IMR-90 (cell line): ENCODE measurements around the gene OR10G7. TPM values are rescaled to one million over a fixed set of nuclear protein-coding genes. Genes with fewer than 3 reads are reported as not detected.

Experiments
- ATAC-seq: fragments of 200-7000 bp; cut with Tn5 transposase; 2 replicates; pipeline ENCODE4 v1.9.1; 2020; ENCODE audit warnings: low read depth, mild to moderate bottlenecking, moderate library complexity
- BruUV-seq: library from RNA; stranded (reverse); fragments of 400-500 nt; replicated peaks from 2 replicates; lab custom pipeline; 2021; lab: Mats Ljungman, UMichigan
- CTCF ChIA-PET: fragments of 300-600 bp; formaldehyde crosslinking; extraction: SDS; loops from one replicate; lab custom pipeline; 2021; ENCODE audit warnings: antibody characterized with exemption; lab: Yijun Ruan, JAX
- POLR2A ChIA-PET: fragments of 300-600 bp; sonication (Branson Sonifier 250); formaldehyde crosslinking; loops from one replicate; lab custom pipeline; 2022; ENCODE audit warnings: antibody characterized with exemption; ENCODE audit not compliant: unreplicated experiment; lab: Charles Lee
- DNase-seq: peaks from one replicate; pipeline ENCODE4 v3.0.0; 2013
- H2AFZ ChIP-seq: replicated peaks from 2 replicates; pipeline ENCODE3; 2013; ENCODE audit warnings: low read length, mild to moderate bottlenecking; ENCODE audit not compliant: poor library complexity
- H2AK5ac ChIP-seq: 2 replicates; pipeline ENCODE4 v1.6.1; 2013; ENCODE audit warnings: low read depth, low read length, inconsistent platforms
- H2AK9ac ChIP-seq: replicated peaks from 2 replicates; pipeline ENCODE3; 2013; ENCODE audit warnings: mild to moderate bottlenecking, low read depth, low read length, moderate library complexity; ENCODE audit not compliant: poor library complexity
- H2BK120ac ChIP-seq: 2 replicates; pipeline ENCODE4 v1.6.1; 2013; ENCODE audit warnings: low read depth, low read length, inconsistent platforms
- H2BK15ac ChIP-seq: 3 replicates; pipeline ENCODE4 v1.6.1; 2013; ENCODE audit warnings: low read depth, low read length, inconsistent platforms
- H2BK20ac ChIP-seq: 2 replicates; pipeline ENCODE4 v1.6.1; 2013; ENCODE audit warnings: low read depth, mild to moderate bottlenecking, inconsistent platforms, low read length, moderate library complexity
- H2BK5ac ChIP-seq: 2 replicates; pipeline ENCODE4 v1.6.1; 2013; ENCODE audit warnings: mild to moderate bottlenecking, low read depth, low read length, inconsistent platforms; ENCODE audit not compliant: poor library complexity, severe bottlenecking
- H3K14ac ChIP-seq: replicated peaks from 2 replicates; pipeline ENCODE4 v1.6.1; 2013; ENCODE audit warnings: low read depth, low read length, inconsistent platforms
- H3K18ac ChIP-seq: 2 replicates; pipeline ENCODE4 v1.6.1; 2013; ENCODE audit warnings: low read depth, low read length, control low read depth
- H3K23ac ChIP-seq: 2 replicates; pipeline ENCODE4 v1.6.1; 2013; ENCODE audit warnings: low read depth, low read length, inconsistent platforms
- H3K27ac ChIP-seq: 2 replicates; pipeline ENCODE4 v1.5.1; 2013; ENCODE audit warnings: mild to moderate bottlenecking, control low read depth, low read length; ENCODE audit not compliant: insufficient read depth
- H3K27me3 ChIP-seq: 2 replicates; pipeline ENCODE4 v1.6.1; 2013; ENCODE audit warnings: low read length; ENCODE audit not compliant: control insufficient read depth, insufficient read depth
- H3K36me3 ChIP-seq: 2 replicates; pipeline ENCODE4 v1.6.1; 2013; ENCODE audit warnings: low read length, mixed read lengths; ENCODE audit not compliant: control insufficient read depth, insufficient read depth
- H3K4ac ChIP-seq: 2 replicates; pipeline ENCODE4 v1.6.1; 2013; ENCODE audit warnings: low read depth, low read length, inconsistent platforms
- H3K4me1 ChIP-seq: 2 replicates; pipeline ENCODE4 v1.6.1; 2013; ENCODE audit warnings: low read length, mixed read lengths; ENCODE audit not compliant: control insufficient read depth, insufficient read depth
- H3K4me2 ChIP-seq: 2 replicates; pipeline ENCODE4 v1.6.1; 2013; ENCODE audit warnings: low read depth, mild to moderate bottlenecking, control low read depth, low read length, moderate library complexity
- H3K4me3 ChIP-seq: 2 replicates; pipeline ENCODE4 v1.5.1; 2013; ENCODE audit warnings: low read depth, mild to moderate bottlenecking, control low read depth, low read length, moderate library complexity; ENCODE audit not compliant: insufficient read depth
- H3K56ac ChIP-seq: 2 replicates; pipeline ENCODE4 v1.6.1; 2013; ENCODE audit warnings: low read length, inconsistent platforms; ENCODE audit not compliant: insufficient read depth; ENCODE audit errors: extremely low read depth
- H3K79me1 ChIP-seq, 2 experiments: 2 replicates each; pipeline ENCODE4 v1.6.1; 2013; ENCODE audit warnings: low read length in 2 of 2, inconsistent platforms in 1 of 2, low read depth in 1 of 2
- H3K9ac ChIP-seq: 2 replicates; pipeline ENCODE4 v1.6.1; 2013; ENCODE audit warnings: low read depth, low read length, control low read depth
- H3K9me1 ChIP-seq: 2 replicates; pipeline ENCODE4 v1.6.1; 2013; ENCODE audit warnings: low read length, inconsistent platforms; ENCODE audit not compliant: insufficient read depth
- H3K9me3 ChIP-seq: 2 replicates; pipeline ENCODE4 v1.6.1; 2013; ENCODE audit warnings: low read length; ENCODE audit not compliant: control insufficient read depth, insufficient read depth
- H4K20me1 ChIP-seq: 2 replicates; pipeline ENCODE4 v1.6.1; 2013; ENCODE audit warnings: low read length, inconsistent platforms; ENCODE audit not compliant: insufficient read depth
- H4K5ac ChIP-seq: 2 replicates; pipeline ENCODE4 v1.6.1; 2013; ENCODE audit warnings: mild to moderate bottlenecking, low read depth, low read length, control low read depth
- H4K8ac ChIP-seq, 2 experiments: 2 replicates each; pipeline ENCODE4 v1.6.1; 2013; ENCODE audit warnings: low read depth in 2 of 2, low read length in 2 of 2, control low read depth in 1 of 2, inconsistent platforms in 1 of 2
- H4K91ac ChIP-seq: 2 replicates; pipeline ENCODE4 v1.6.1; 2013; ENCODE audit warnings: low read depth, low read length, inconsistent platforms; ENCODE audit not compliant: insufficient read depth
- CEBPB ChIP-seq: IDR thresholded peaks from 2 replicates; pipeline ENCODE4 v1.6.1; 2012; ENCODE audit warnings: low read depth, low read length, improper control_type of control experiment
- MXI1 ChIP-seq: IDR thresholded peaks from 2 replicates; pipeline ENCODE4 v1.6.1; 2012; ENCODE audit warnings: low read depth, mild to moderate bottlenecking, low read length, moderate library complexity, borderline replicate concordance
- NFE2L2 ChIP-seq: fragments of 150-350 bp; IDR thresholded peaks from 2 replicates; pipeline ENCODE4 v1.6.1; 2016; ENCODE audit warnings: low read depth, mild to moderate bottlenecking, low read length
- POLR2A ChIP-seq: IDR thresholded peaks from 2 replicates; pipeline ENCODE4 v1.6.1; 2012; ENCODE audit warnings: mild to moderate bottlenecking, low read depth, low read length
- RAD21 ChIP-seq: IDR thresholded peaks from 2 replicates; pipeline ENCODE4 v1.6.1; 2012; ENCODE audit warnings: low read length, improper control_type of control experiment
- SMC3 ChIP-seq: fragments of 150-350 bp; IDR thresholded peaks from 2 replicates; pipeline ENCODE4 v1.6.1; 2016; ENCODE audit warnings: low read depth, mild to moderate bottlenecking, antibody characterized with exemption, low read length, moderate library complexity
- WGBS, 2 experiments: methylation state at CpG; one replicate each; pipeline versions ENCODE4 v1.1.5 to v1.1.7; 2013; ENCODE audit warnings: missing lambda C conversion rate in 2 of 2; ENCODE audit not compliant: insufficient read length in 1 of 2; ENCODE audit errors: extremely low coverage in 2 of 2; 5-methylcytosine and 5-hydroxymethylcytosine counted together
- dilution Hi-C: fragments of 300-500 bp; cut with HindIII; formaldehyde crosslinking; loops from one replicate; pipeline ENCODE4 v1.14.3; 2018; ENCODE audit warnings: low sequenced_read_pairs; ENCODE audit not compliant: unreplicated experiment
- in situ Hi-C: fragments of 300-500 bp; cut with MboI; formaldehyde crosslinking; loops from 3 replicates; pipeline ENCODE4 v1.14.3; 2019; ENCODE audit warnings: low sequenced_read_pairs, inconsistent platforms, mixed read lengths
- intact Hi-C: fragments of 100-400 bp; cut with micrococcal nuclease; formaldehyde crosslinking; loops from 2 replicates; pipeline ENCODE4 v1.10.0; 2022
- polyA plus RNA-seq, 3 experiments: library from polyadenylated mRNA; depleted of rRNA; stranded (reverse); fragments of >200 nt; gene quantifications; 2 replicates each; pipeline ENCODE4 v1.2.3, GENCODE V29; 2012; ENCODE audit warnings: low replicate concordance in 1 of 3
- total RNA-seq: library from RNA; depleted of rRNA; stranded (reverse); fragments of >200 nt; gene quantifications from 2 replicates; pipeline ENCODE4 v1.2.3, GENCODE V29; 2012
- TF ChIP-seq, protein P1 (sequence below): fragments of 150-350 bp; IDR thresholded peaks from 2 replicates; pipeline ENCODE4 v1.6.1; 2016; ENCODE audit warnings: low read depth, mild to moderate bottlenecking, low read length, moderate library complexity, borderline replicate concordance

The OR10G7 gene
- total and polyA plus RNA-seq, 2 of the 4 experiments (the other 2 are of a cell fraction), result not detected

DNA sequence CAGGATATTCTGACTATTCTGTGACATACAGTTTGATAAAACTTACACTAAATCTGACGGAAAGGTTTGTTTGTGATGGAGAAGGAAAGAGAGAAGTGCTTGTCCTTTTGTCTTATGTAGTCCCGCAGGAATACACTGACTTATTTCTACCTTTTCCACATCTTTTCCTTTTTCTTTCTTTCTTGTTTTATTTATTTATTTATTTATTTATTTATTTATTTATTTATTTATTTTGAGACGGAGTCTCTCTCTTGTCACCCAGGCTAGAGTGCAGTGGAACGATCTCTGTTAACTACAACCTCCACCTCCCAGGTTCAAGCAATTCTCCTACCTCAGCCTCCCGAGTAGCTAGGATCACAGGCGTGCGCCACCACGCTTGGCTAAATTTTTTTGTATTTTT, 31.0 kb upstream of the OR10G7 start:
- Histone ChIP-seq H3K14ac (no peak overlapping the region), H2BK15ac (no peak overlapping the region), H3K4ac (no peak overlapping the region), H3K36me3 (no peaks in the 10 kb centered on the region), H3K9ac (no peak overlapping the region), H4K91ac (no peak overlapping the region), H3K4me1 (no peaks in the 10 kb centered on the region), H3K27me3 (peaks cover 20% of the 10 kb centered on the region), H2BK5ac (no peak overlapping the region), H3K4me3 (no peak overlapping the region), H4K8ac (no peak overlapping the region), H3K4me2 (no peak overlapping the region), H3K27ac (no peak overlapping the region), H4K20me1 (no peaks in the 10 kb centered on the region), H4K5ac (no peak overlapping the region), H2BK20ac (no peak overlapping the region), H2AFZ (no peak overlapping the region), H2BK120ac (no peak overlapping the region), H3K9me3 (no peaks in the 10 kb centered on the region), H3K23ac (no peak overlapping the region), H3K18ac (no peak overlapping the region), H2AK9ac (no peak overlapping the region), H3K9me1 (no peaks in the 10 kb centered on the region), H3K79me1 (no peaks in the 10 kb centered on the region), H2AK5ac (no peak overlapping the region), H3K56ac (no peak overlapping the region)
- ChIA-PET POLR2A (no interaction called here), CTCF (interaction anchor here (0.8 to 1.5 kb wide), 6 partner anchors 43 to 572 kb away, joined by 3 to 9 read pairs (median 3); partner anchors contain the start of gene VWA5A)
- DNase-seq (no peak), ATAC-seq (no peak)
- in situ Hi-C loops, result loop anchor here (5.0 to 25.0 kb wide), 3 partner anchors 125 to 515 kb away; partner anchors contain the start of gene OR8D1
- dilution Hi-C loops, result no loop called here
- intact Hi-C loops, result loop anchor here (5.0 to 10.0 kb wide), 2 partner anchors 330 to 793 kb away; partner anchors contain the start of gene ROBO3
- no peak for TF ChIP-seq POLR2A
- TF ChIP-seq, protein P1, sequence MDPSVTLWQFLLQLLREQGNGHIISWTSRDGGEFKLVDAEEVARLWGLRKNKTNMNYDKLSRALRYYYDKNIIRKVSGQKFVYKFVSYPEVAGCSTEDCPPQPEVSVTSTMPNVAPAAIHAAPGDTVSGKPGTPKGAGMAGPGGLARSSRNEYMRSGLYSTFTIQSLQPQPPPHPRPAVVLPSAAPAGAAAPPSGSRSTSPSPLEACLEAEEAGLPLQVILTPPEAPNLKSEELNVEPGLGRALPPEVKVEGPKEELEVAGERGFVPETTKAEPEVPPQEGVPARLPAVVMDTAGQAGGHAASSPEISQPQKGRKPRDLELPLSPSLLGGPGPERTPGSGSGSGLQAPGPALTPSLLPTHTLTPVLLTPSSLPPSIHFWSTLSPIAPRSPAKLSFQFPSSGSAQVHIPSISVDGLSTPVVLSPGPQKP, result no peak
- no peak for TF ChIP-seq RAD21
- TF ChIP-seq NFE2L2, result no peak
- no peak for TF ChIP-seq MXI1
- TF ChIP-seq SMC3, result no peak
- no peak for TF ChIP-seq CEBPB
- no CpG with 5 or more reads among the region's 8 CpGs for WGBS, 2 experiments
- BruUV-seq, result no TSS peak
